MG63 (cell line): ENCODE measurements around the gene MRNIP. TPM values are rescaled to one million over a fixed set of nuclear protein-coding genes. Genes with fewer than 3 reads are reported as not detected.

Source experiments
- DNase-seq: peaks from one replicate; pipeline ENCODE4 v3.0.0-alpha.2; 2020
- H3K27me3 ChIP-seq: fragments of 250-450 bp; sonication (Bioruptor Pico); 2 replicates; pipeline ENCODE4 v1.5.1; 2020; ENCODE audit warnings: mild to moderate bottlenecking, moderate library complexity
- H3K36me3 ChIP-seq: fragments of 250-450 bp; sonication (Bioruptor Pico); 2 replicates; pipeline ENCODE4 v1.5.1; 2020; ENCODE audit warnings: mild to moderate bottlenecking, moderate library complexity
- H3K4me3 ChIP-seq: fragments of 250-450 bp; sonication (Bioruptor Pico); 2 replicates; pipeline ENCODE4 v1.5.1; 2020; ENCODE audit warnings: mild to moderate bottlenecking, moderate library complexity
- H3K9me3 ChIP-seq: fragments of 250-450 bp; sonication (Bioruptor Pico); 2 replicates; pipeline ENCODE4 v1.5.1; 2020; ENCODE audit warnings: mild to moderate bottlenecking, moderate library complexity
- total RNA-seq: library from RNA; depleted of rRNA; stranded (reverse); fragments of >200 nt; shearing (Covaris generic); gene quantifications from 2 replicates; pipeline ENCODE4 v1.2.3, GENCODE V29; 2014; ENCODE audit warnings: low replicate concordance

The MRNIP gene
- total RNA-seq, 1 experiment from 2014 or later = 25.5 TPM

GRCh38 chr5:179822444-179822990 is 36.1 kb downstream of the MRNIP start:
- no peaks in the 10 kb centered on the region for H3K9me3 ChIP-seq
- DNase-seq = no peak
- H3K27me3 ChIP-seq = no peaks in the 10 kb centered on the region
- H3K36me3 ChIP-seq = peaks cover 59% of the 10 kb centered on the region
- H3K4me3 ChIP-seq = peak overlapping the region; percentile 79

GRCh38 chr5:179822059-179822432 is 36.6 kb downstream of the MRNIP start:
- Histone ChIP-seq H3K27me3 (no peaks in the 10 kb centered on the region), H3K9me3 (no peaks in the 10 kb centered on the region), H3K36me3 (peaks cover 54% of the 10 kb centered on the region), H3K4me3 (peak overlapping the region; percentile 79)
- no peak for DNase-seq

GRCh38 chr5:179821298-179822058 is 37.1 kb downstream of the MRNIP start:
- peak; percentile 98 for DNase-seq
- H3K4me3 ChIP-seq = peak overlapping the region; percentile 79
- H3K9me3 ChIP-seq = no peaks in the 10 kb centered on the region
- H3K27me3 ChIP-seq = no peaks in the 10 kb centered on the region
- peaks cover 48% of the 10 kb centered on the region for H3K36me3 ChIP-seq

- peak; percentile 83 for DNase-seq
- H3K36me3 ChIP-seq = peaks cover 42% of the 10 kb centered on the region
Measured at GRCh38 chr5:179820483-179821297, 37.9 kb downstream of the MRNIP start, which contains the start of gene SQSTM1. Gene SQSTM1 (plus strand): TSS chr5:179820905. CDS start chr5:179820937, 32 bp downstream.

GRCh38 chr5:179820127-179820482 is 38.5 kb downstream of the MRNIP start:
- Histone ChIP-seq H3K4me3 (peak overlapping the region; percentile 79), H3K9me3 (no peaks in the 10 kb centered on the region), H3K36me3 (peaks cover 39% of the 10 kb centered on the region), H3K27me3 (no peaks in the 10 kb centered on the region)
- DNase-seq = no peak

More at GRCh38 chr5:179820483-179821297, 37.9 kb downstream of the MRNIP start, which contains the start of gene SQSTM1:
- Histone ChIP-seq H3K27me3 (no peaks in the 10 kb centered on the region), H3K4me3 (peak within 1 kb of the TSS; percentile 79), H3K9me3 (no peaks in the 10 kb centered on the region)

- H3K27me3 ChIP-seq = no peaks in the 10 kb centered on the region
Measured at GRCh38 chr5:179819296-179820126, 39.1 kb downstream of the MRNIP start.

GRCh38 chr5:179818746-179819295 is 39.8 kb downstream of the MRNIP start:
- Histone ChIP-seq H3K4me3 (no peak overlapping the region; the same call in 1 of the 2 replicates), H3K27me3 (no peaks in the 10 kb centered on the region)
- peak; percentile 97 for DNase-seq

More at GRCh38 chr5:179819296-179820126, 39.1 kb downstream of the MRNIP start:
- peaks cover 39% of the 10 kb centered on the region for H3K36me3 ChIP-seq
- H3K4me3 ChIP-seq = no peak overlapping the region; the same call in 1 of the 2 replicates
- peak; percentile 92 for DNase-seq
- H3K9me3 ChIP-seq = no peaks in the 10 kb centered on the region

GRCh38 chr5:179817890-179818745 is 40.5 kb downstream of the MRNIP start:
- Histone ChIP-seq H3K9me3 (no peaks in the 10 kb centered on the region), H3K36me3 (peaks cover 34% of the 10 kb centered on the region), H3K4me3 (no peak overlapping the region), H3K27me3 (no peaks in the 10 kb centered on the region)
- DNase-seq = no peak

More at GRCh38 chr5:179818746-179819295, 39.8 kb downstream of the MRNIP start:
- H3K9me3 ChIP-seq = no peaks in the 10 kb centered on the region
- H3K36me3 ChIP-seq = peaks cover 38% of the 10 kb centered on the region

- H3K9me3 ChIP-seq = no peaks in the 10 kb centered on the region
- H3K27me3 ChIP-seq = no peaks in the 10 kb centered on the region
- H3K4me3 ChIP-seq = no peak overlapping the region
- DNase-seq = no peak
- H3K36me3 ChIP-seq = peaks cover 34% of the 10 kb centered on the region
Measured at GRCh38 chr5:179817470-179817840, 41.2 kb downstream of the MRNIP start.

- H3K36me3 ChIP-seq = peaks cover 34% of the 10 kb centered on the region
- DNase-seq = no peak
- H3K4me3 ChIP-seq = no peak overlapping the region
- no peaks in the 10 kb centered on the region for H3K9me3 ChIP-seq
- H3K27me3 ChIP-seq = no peaks in the 10 kb centered on the region
Measured at GRCh38 chr5:179816796-179817469, 41.7 kb downstream of the MRNIP start.

GRCh38 chr5:179816401-179816795 is 42.2 kb downstream of the MRNIP start:
- Histone ChIP-seq H3K36me3 (peaks cover 38% of the 10 kb centered on the region), H3K27me3 (no peaks in the 10 kb centered on the region), H3K4me3 (no peak overlapping the region), H3K9me3 (no peaks in the 10 kb centered on the region)
- DNase-seq = no peak

GRCh38 chr5:179815491-179816249 is 42.9 kb downstream of the MRNIP start:
- DNase-seq = no peak
- Histone ChIP-seq H3K36me3 (peaks cover 44% of the 10 kb centered on the region), H3K9me3 (no peaks in the 10 kb centered on the region), H3K4me3 (no peak overlapping the region), H3K27me3 (no peaks in the 10 kb centered on the region)

- DNase-seq = no peak
- Histone ChIP-seq H3K27me3 (no peaks in the 10 kb centered on the region), H3K4me3 (no peak overlapping the region), H3K9me3 (no peaks in the 10 kb centered on the region), H3K36me3 (peaks cover 53% of the 10 kb centered on the region)
Measured at GRCh38 chr5:179814090-179814489, 44.5 kb downstream of the MRNIP start.

- H3K36me3 ChIP-seq = peaks cover 53% of the 10 kb centered on the region
- H3K27me3 ChIP-seq = no peaks in the 10 kb centered on the region
- H3K9me3 ChIP-seq = no peaks in the 10 kb centered on the region
- no peak for DNase-seq
- H3K4me3 ChIP-seq = no peak overlapping the region
Measured at GRCh38 chr5:179812997-179813607, 45.5 kb downstream of the MRNIP start.
